Neuronal stem cell (in vitro differentiated cells): ENCODE data around the gene PTPRZ1. TPM values are rescaled to one million over a fixed set of nuclear protein-coding genes. Genes with fewer than 3 reads are reported as not detected.

Source experiments
- DNase-seq: peaks from one replicate; pipeline ENCODE4 v3.0.0-alpha.2; 2013; ENCODE audit warnings: low spot score
- H2AFZ ChIP-seq: one replicate; pipeline ENCODE4 v1.6.1; 2013; ENCODE audit warnings: mild to moderate bottlenecking, low read length, inconsistent platforms
- H2AK5ac ChIP-seq: 2 replicates; pipeline ENCODE4 v1.6.1; 2013; ENCODE audit warnings: low read depth, mild to moderate bottlenecking, inconsistent platforms, low read length, moderate library complexity, mixed read lengths
- H2BK120ac ChIP-seq: 2 replicates; pipeline ENCODE4 v1.6.1; 2013; ENCODE audit warnings: low read depth, mild to moderate bottlenecking, inconsistent platforms, low read length, moderate library complexity, mixed read lengths
- H2BK12ac ChIP-seq: one replicate; pipeline ENCODE4 v1.6.1; 2013; ENCODE audit warnings: low read length, inconsistent platforms
- H2BK15ac ChIP-seq: 2 replicates; pipeline ENCODE4 v1.6.1; 2013; ENCODE audit warnings: mild to moderate bottlenecking, low read length, inconsistent platforms, mixed read lengths
- H2BK5ac ChIP-seq: one replicate; pipeline ENCODE4 v1.6.1; 2013; ENCODE audit warnings: inconsistent platforms, mild to moderate bottlenecking, low read length, moderate library complexity
- H3K14ac ChIP-seq: one replicate; pipeline ENCODE4 v1.6.1; 2013; ENCODE audit warnings: low read length, inconsistent platforms
- H3K18ac ChIP-seq: 2 replicates; pipeline ENCODE4 v1.6.1; 2013; ENCODE audit warnings: low read length, inconsistent platforms
- H3K23ac ChIP-seq: 2 replicates; pipeline ENCODE4 v1.6.1; 2013; ENCODE audit warnings: low read depth, mild to moderate bottlenecking, mixed read lengths, low read length, inconsistent platforms; ENCODE audit not compliant: poor library complexity
- H3K27ac ChIP-seq: replicated peaks from 3 replicates; pipeline ENCODE4 v1.5.1; 2013; ENCODE audit warnings: low read length, inconsistent platforms
- H3K27me3 ChIP-seq, 3 experiments: 2 replicates each; pipeline ENCODE4 v1.6.1; 2013; ENCODE audit warnings: low read length in 3 of 3, mild to moderate bottlenecking in 2 of 3, inconsistent platforms in 1 of 3, low read depth in 1 of 3, mixed read lengths in 1 of 3, moderate library complexity in 1 of 3; ENCODE audit not compliant: control insufficient read depth in 3 of 3, insufficient read depth in 3 of 3
- H3K36me3 ChIP-seq, 2 donors: replicated peaks in 1 of 2; 2 replicates each; pipeline ENCODE4 v1.6.1; 2013; ENCODE audit warnings: low read length in 2 of 2; ENCODE audit not compliant: control insufficient read depth in 2 of 2, insufficient read depth in 2 of 2
- H3K4ac ChIP-seq: 2 replicates; pipeline ENCODE4 v1.6.1; 2013; ENCODE audit warnings: inconsistent platforms, mild to moderate bottlenecking, low read length, moderate library complexity
- H3K4me1 ChIP-seq, 2 donors: 1 replicate in 1 of 2; 2 replicates in 1 of 2; pipeline ENCODE4 v1.6.1; 2013; ENCODE audit warnings: low read length in 2 of 2, low read depth in 1 of 2; ENCODE audit not compliant: control insufficient read depth in 2 of 2, insufficient read depth in 1 of 2
- H3K4me2 ChIP-seq: one replicate; pipeline ENCODE4 v1.6.1; 2013; ENCODE audit warnings: mild to moderate bottlenecking, low read length, inconsistent platforms; ENCODE audit not compliant: insufficient read depth, poor library complexity, severe bottlenecking
- H3K4me3 ChIP-seq, 2 donors: 2 replicates each; pipeline ENCODE4 v1.5.1; 2013; ENCODE audit warnings: low read length in 2 of 2, mild to moderate bottlenecking in 2 of 2, inconsistent platforms in 1 of 2, moderate library complexity in 1 of 2
- H3K79me1 ChIP-seq: one replicate; pipeline ENCODE4 v1.6.1; 2013; ENCODE audit warnings: low read depth, mild to moderate bottlenecking, inconsistent platforms, low read length, moderate library complexity
- H3K9ac ChIP-seq: one replicate; pipeline ENCODE4 v1.6.1; 2013; ENCODE audit warnings: mild to moderate bottlenecking, low read depth, low read length, inconsistent platforms; ENCODE audit not compliant: poor library complexity
- H3K9me3 ChIP-seq, 2 donors: replicated peaks in 1 of 2; 2 replicates each; pipeline versions ENCODE3 to v1.6.1; 2013; ENCODE audit warnings: low read length in 2 of 2, mild to moderate bottlenecking in 2 of 2, inconsistent platforms in 1 of 2, low read depth in 1 of 2, mixed read lengths in 1 of 2, moderate library complexity in 1 of 2; ENCODE audit not compliant: control insufficient read depth in 2 of 2, insufficient read depth in 1 of 2
- H4K8ac ChIP-seq: one replicate; pipeline ENCODE4 v1.6.1; 2013; ENCODE audit warnings: low read depth, mild to moderate bottlenecking, inconsistent platforms, low read length, moderate library complexity
- H4K91ac ChIP-seq: one replicate; pipeline ENCODE4 v1.6.1; 2013; ENCODE audit warnings: low read length, low read depth, mild to moderate bottlenecking, inconsistent platforms; ENCODE audit not compliant: poor library complexity
- small RNA-seq: library from polyadenylated mRNA; stranded (forward); fragments of <200 nt; extraction: miRNeasy Mini kit (QIAGEN cat#:217004); gene quantifications from one replicate; pipeline ENCODE3, GENCODE V24; 2013; ENCODE audit not compliant: insufficient read depth

Gene PTPRZ1

GRCh38 chr7:122103064-122103463 lies 230.1 kb downstream of the PTPRZ1 start:
- Histone ChIP-seq H3K79me1 (peaks cover 4% of the 10 kb centered on the region), H4K91ac (no peak overlapping the region), H4K8ac (no peak overlapping the region), H3K36me3 (peaks cover 18 to 74% of the 10 kb centered on the region in 2 donors), H2BK15ac (no peak overlapping the region), H3K14ac (no peak overlapping the region), H2BK120ac (no peak overlapping the region), H3K18ac (no peak overlapping the region), H2AK5ac (no peak overlapping the region), H3K9ac (no peak overlapping the region), H3K27me3 (no peaks in the 10 kb centered on the region), H3K4me1 (no peaks in the 10 kb centered on the region), H2AFZ (no peak overlapping the region), H3K9me3 (peaks cover 2 to 41% of the 10 kb centered on the region in 2 donors), H2BK5ac (no peak overlapping the region), H2BK12ac (no peak overlapping the region), H3K27ac (no peak overlapping the region), H3K4me2 (no peak overlapping the region), H3K4me3 (no peak overlapping the region), H3K23ac (no peak overlapping the region), H3K4ac (no peak overlapping the region)
- DNase-seq = no peak

Small RNA genes lying within 50 kb of the gene (small RNA-seq; reads per million reads assigned to genes)
- gene RNU7-154P = not detected
